GM23338 (cell line): ENCODE data around the gene BPIFB6. TPM values are rescaled to one million over a fixed set of nuclear protein-coding genes. Genes with fewer than 3 reads are reported as not detected.

ENCODE experiments used
- ATAC-seq: fragments of 200-7000 bp; cut with Tn5 transposase; 3 replicates; pipeline ENCODE4 v1.9.1; 2020
- DNase-seq: peaks from one replicate; pipeline ENCODE4 v3.0.0-alpha.2; 2015; ENCODE audit warnings: low spot score
- H2AFZ ChIP-seq: fragments of 200-600 bp; sonication (generic); 2 replicates; pipeline ENCODE4 v1.8.0; 2016; ENCODE audit warnings: antibody characterized with exemption, mild to moderate bottlenecking, moderate library complexity
- H3F3A ChIP-seq: fragments of 200-600 bp; sonication (generic); replicated peaks from 2 replicates; pipeline ENCODE4 v1.8.0; 2017; ENCODE audit warnings: antibody characterized with exemption, mixed run types, low read depth
- H3K27ac ChIP-seq: fragments of 200-600 bp; sonication (generic); 2 replicates; pipeline ENCODE4 v1.6.1; 2016; ENCODE audit warnings: low read depth
- H3K27me3 ChIP-seq: fragments of 200-600 bp; sonication (generic); 2 replicates; pipeline ENCODE4 v1.8.0; 2016; ENCODE audit warnings: mild to moderate bottlenecking, mixed run types, moderate library complexity; ENCODE audit not compliant: insufficient read depth
- H3K36me3 ChIP-seq: fragments of 200-600 bp; sonication (generic); 2 replicates; pipeline ENCODE4 v1.8.0; 2016; ENCODE audit warnings: mild to moderate bottlenecking; ENCODE audit not compliant: insufficient read depth
- H3K4me1 ChIP-seq: fragments of 200-600 bp; sonication (generic); 2 replicates; pipeline ENCODE4 v1.8.0; 2016; ENCODE audit warnings: mild to moderate bottlenecking, moderate library complexity; ENCODE audit not compliant: insufficient read depth
- H3K4me2 ChIP-seq: fragments of 200-600 bp; sonication (generic); 2 replicates; pipeline ENCODE4 v1.7.1; 2017; ENCODE audit warnings: mixed run types
- H3K4me3 ChIP-seq: fragments of 200-600 bp; sonication (generic); 2 replicates; pipeline ENCODE4 v1.6.1; 2016; ENCODE audit warnings: mixed run types
- H3K79me2 ChIP-seq: fragments of 200-600 bp; sonication (generic); replicated peaks from 2 replicates; pipeline ENCODE4 v1.8.0; 2017; ENCODE audit warnings: mild to moderate bottlenecking; ENCODE audit not compliant: insufficient read depth
- H3K9me2 ChIP-seq: fragments of 200-600 bp; sonication (generic); 2 replicates; pipeline ENCODE4 v1.8.0; 2017; ENCODE audit not compliant: insufficient read depth
- H4K20me1 ChIP-seq: fragments of 200-600 bp; sonication (generic); replicated peaks from 2 replicates; pipeline ENCODE4 v1.8.0; 2017; ENCODE audit warnings: mild to moderate bottlenecking; ENCODE audit not compliant: insufficient read depth
- H3K27ac Mint-ChIP-seq: 2 replicates; pipeline ENCODE4 v1.8.0; 2020; ENCODE audit warnings: inconsistent platforms, mild to moderate bottlenecking, moderate library complexity, mixed read lengths
- H3K27me3 Mint-ChIP-seq: 3 replicates; pipeline ENCODE4 v1.8.0; 2022; ENCODE audit warnings: low read depth, mild to moderate bottlenecking, moderate library complexity, mixed read lengths, inconsistent platforms; ENCODE audit not compliant: insufficient read depth, poor library complexity
- H3K36me3 Mint-ChIP-seq: 3 replicates; pipeline ENCODE4 v1.8.0; 2021; ENCODE audit warnings: low read depth, mild to moderate bottlenecking, inconsistent platforms, moderate library complexity, mixed read lengths
- H3K4me1 Mint-ChIP-seq: 3 replicates; pipeline ENCODE4 v1.8.0; 2020; ENCODE audit warnings: mild to moderate bottlenecking, inconsistent platforms, mixed read lengths
- H3K4me3 Mint-ChIP-seq: 3 replicates; pipeline ENCODE4 v1.8.0; 2021; ENCODE audit warnings: moderate library complexity, mild to moderate bottlenecking, inconsistent platforms, mixed read lengths
- H3K9me3 Mint-ChIP-seq: 3 replicates; pipeline ENCODE4 v1.8.0; 2020; ENCODE audit warnings: moderate library complexity, mild to moderate bottlenecking, inconsistent platforms, mixed read lengths
- CREB1 ChIP-seq: fragments of 250-450 bp; sonication (Bioruptor Pico); IDR thresholded peaks from 2 replicates; pipeline ENCODE4 v1.5.0; 2020; ENCODE audit warnings: low read depth, mild to moderate bottlenecking, moderate library complexity
- CTCF ChIP-seq, 2 experiments: fragments of 200-600 bp in 1 of 2; sonication (generic) in 1 of 2; conservative IDR thresholded peaks; 2 replicates each; pipeline versions ENCODE4 v1.5.1 to v1.6.1; 2016 to 2017; ENCODE audit warnings: antibody characterized with exemption in 2 of 2, low read depth in 2 of 2, mild to moderate bottlenecking in 2 of 2, moderate library complexity in 1 of 2
- ETS1 ChIP-seq: IDR thresholded peaks from 2 replicates; pipeline ENCODE4 v1.6.1; 2016; ENCODE audit warnings: antibody characterized with exemption
- EZH2 ChIP-seq: fragments of 200-600 bp; sonication (generic); IDR thresholded peaks from one replicate; pipeline ENCODE4 v1.8.0; 2017; ENCODE audit warnings: antibody characterized with exemption, mild to moderate bottlenecking, low read depth; ENCODE audit not compliant: unreplicated experiment
- EZH2phosphoT487 ChIP-seq: fragments of 200-600 bp; sonication (generic); IDR thresholded peaks from one replicate; pipeline ENCODE4 v1.8.1; 2018; ENCODE audit warnings: antibody characterized with exemption; ENCODE audit not compliant: unreplicated experiment
- JUNB ChIP-seq: IDR thresholded peaks from one replicate; pipeline ENCODE4 v1.6.1; 2016; ENCODE audit warnings: antibody characterized with exemption; ENCODE audit not compliant: unreplicated experiment
- ZNF331 ChIP-seq: fragments of 250-450 bp; sonication (Bioruptor Pico); IDR thresholded peaks from 2 replicates; pipeline ENCODE4 v1.5.0; 2020; ENCODE audit warnings: low read depth, mild to moderate bottlenecking, moderate library complexity
- ZNF462 ChIP-seq: fragments of 250-450 bp; sonication (Bioruptor Pico); IDR thresholded peaks from 2 replicates; pipeline ENCODE4 v1.5.0; 2020; ENCODE audit warnings: mild to moderate bottlenecking, moderate library complexity
- polyA plus RNA-seq: library from polyadenylated mRNA; unstranded; fragments of >200 nt; fragmentation: Nextera tagmentation; extraction: Ambion mirVana; gene quantifications from 2 replicates; pipeline ENCODE4 v1.2.1, GENCODE V29; 2016
- total RNA-seq: library from RNA; depleted of rRNA; stranded (reverse); fragments of >200 nt; shearing (Covaris generic); gene quantifications from 2 replicates; pipeline ENCODE4 v1.2.3, GENCODE V29; 2014

BPIFB6 gene
- total and polyA plus RNA-seq, 2 experiments from 2014 or later, result not detected

- H3K4me3 Mint-ChIP-seq, result no peak overlapping the region
- no peaks in the 10 kb centered on the region for H3K36me3 Mint-ChIP-seq
- no peaks in the 10 kb centered on the region for H3K4me1 Mint-ChIP-seq
Measured at GRCh38 chr20:33082546-33082945, 51.1 kb downstream of the BPIFB6 start.

GRCh38 chr20:33083544-33084340, 52.3 kb downstream of the BPIFB6 start:
- Mint-ChIP-seq H3K4me1 (no peaks in the 10 kb centered on the region), H3K27ac (no peak overlapping the region), H3K9me3 (no peaks in the 10 kb centered on the region), H3K36me3 (no peaks in the 10 kb centered on the region), H3K4me3 (no peak overlapping the region), H3K27me3 (peaks cover 4% of the 10 kb centered on the region)
- Histone ChIP-seq H3F3A (no peaks in the 10 kb centered on the region), H3K4me2 (no peak overlapping the region), H3K9me2 (no peaks in the 10 kb centered on the region), H3K79me2 (no peaks in the 10 kb centered on the region), H3K4me1 (no peaks in the 10 kb centered on the region), H3K27me3 (no peaks in the 10 kb centered on the region), H3K27ac (no peak overlapping the region), H4K20me1 (no peaks in the 10 kb centered on the region), H3K4me3 (no peak overlapping the region), H2AFZ (no peak overlapping the region), H3K36me3 (no peaks in the 10 kb centered on the region)
- ATAC-seq, result no peak
- DNase-seq, result no peak
- TF ChIP-seq EZH2phosphoT487 (no peak), CTCF (conservative IDR thresholded peaks at IDR 0.05; ENCODE audit: low read depth in 2 of 2) (no peak), ZNF462 (no peak)

More at GRCh38 chr20:33082546-33082945, 51.1 kb downstream of the BPIFB6 start:
- Histone ChIP-seq H3K4me3 (no peak overlapping the region), H3K4me2 (no peak overlapping the region), H3K9me2 (no peaks in the 10 kb centered on the region), H3K36me3 (no peaks in the 10 kb centered on the region), H2AFZ (no peak overlapping the region), H4K20me1 (no peaks in the 10 kb centered on the region), H3F3A (no peaks in the 10 kb centered on the region), H3K4me1 (no peaks in the 10 kb centered on the region), H3K79me2 (no peaks in the 10 kb centered on the region), H3K27me3 (no peaks in the 10 kb centered on the region), H3K27ac (no peak overlapping the region)
- no peak for DNase-seq
- peaks cover 4% of the 10 kb centered on the region for H3K27me3 Mint-ChIP-seq
- ATAC-seq, result no peak
- no peak for TF ChIP-seq CREB1 (CRISPR knock-in tag)
- TF ChIP-seq ZNF331, result no peak
- no peak for TF ChIP-seq EZH2
- no peak for TF ChIP-seq ETS1
- no peak for TF ChIP-seq JUNB
- H3K27ac Mint-ChIP-seq, result no peak overlapping the region
- no peaks in the 10 kb centered on the region for H3K9me3 Mint-ChIP-seq
